ENCODE results near the gene KIAA1549.

Gene KIAA1549

DNA sequence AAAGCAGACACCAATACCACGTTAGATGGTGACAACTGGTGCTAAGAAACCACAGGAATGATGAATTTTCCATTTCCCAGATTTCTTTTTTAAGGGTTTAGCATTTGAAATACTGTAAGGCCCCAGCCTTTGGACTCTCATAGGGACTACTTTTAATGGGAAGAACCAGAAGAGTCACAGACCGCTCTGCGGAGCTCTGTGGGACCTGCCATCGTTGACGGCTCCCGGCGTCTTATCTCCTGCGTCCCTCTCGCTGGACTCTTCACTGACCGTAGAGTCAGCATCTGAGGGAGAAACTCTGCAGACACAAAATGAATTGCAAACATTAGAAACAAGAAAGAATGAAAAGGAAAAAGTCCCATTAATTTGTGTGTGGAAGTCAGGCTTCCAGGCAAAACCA lies 101.8 kb downstream of the KIAA1549 start:
- DNase-seq, result no peak

- DNase-seq, result no peak
Observed at GRCh38 chr7:138878856-138879255, 102.3 kb downstream of the KIAA1549 start.

DNA sequence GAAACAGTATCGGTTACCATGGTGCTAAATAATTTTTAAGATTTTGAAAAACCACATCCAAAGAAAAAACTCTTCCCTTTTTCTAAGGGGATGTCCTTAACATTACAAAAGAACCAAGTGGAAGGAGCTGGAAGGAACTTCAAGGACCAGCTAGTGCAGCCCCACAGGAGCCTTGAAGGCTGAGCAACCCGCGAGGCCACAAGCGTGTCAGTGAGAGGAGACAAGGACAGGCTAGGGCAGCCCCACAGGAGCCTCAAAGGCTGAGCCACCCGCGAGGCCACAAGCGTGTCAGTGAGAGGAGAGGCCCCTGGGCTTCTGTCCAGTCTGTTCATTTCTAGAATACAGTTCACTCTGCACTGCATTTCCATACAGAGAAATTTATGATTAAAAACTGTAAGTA lies 103.1 kb downstream of the KIAA1549 start:
- no peak for DNase-seq

GRCh38 chr7:138876326-138876725 lies 104.9 kb downstream of the KIAA1549 start:
- DNase-seq, result no peak

- no peak for DNase-seq
Observed at GRCh38 chr7:138875794-138876193, 105.4 kb downstream of the KIAA1549 start.

DNA sequence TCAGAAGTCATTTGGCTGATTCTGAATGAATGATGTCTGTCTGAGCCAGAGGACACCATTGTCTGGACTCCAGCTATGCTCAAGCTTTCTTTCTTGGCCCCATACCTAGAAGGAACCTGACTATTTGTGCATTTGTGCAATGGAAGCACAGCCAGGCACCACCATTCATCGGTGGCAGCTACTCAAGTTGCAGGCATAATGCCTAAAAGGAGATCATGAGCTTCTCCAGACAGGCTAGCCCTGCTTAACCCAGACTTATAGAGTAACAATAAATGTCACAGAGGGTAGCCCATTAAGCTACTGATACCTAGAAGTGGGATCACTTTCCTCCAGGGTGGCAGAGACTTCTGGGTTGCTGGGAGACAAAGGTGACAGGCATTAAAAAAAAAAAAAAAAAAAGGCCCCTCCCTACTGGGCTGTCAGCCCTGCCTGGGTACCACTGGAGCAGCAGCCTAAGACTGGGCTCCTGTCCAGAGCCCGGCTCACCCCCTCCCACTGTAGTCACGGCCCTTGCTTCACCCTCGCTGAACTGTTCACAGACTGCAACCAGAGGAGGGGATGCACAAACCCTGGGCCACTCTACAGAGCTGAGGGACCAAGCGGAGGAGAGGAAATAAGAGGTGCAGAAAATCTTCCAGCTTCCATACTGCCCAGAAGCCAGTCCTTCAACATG lies 107.8 kb downstream of the KIAA1549 start:
- no peak for DNase-seq

GRCh38 chr7:138872576-138872975 lies 108.6 kb downstream of the KIAA1549 start:
- DNase-seq, result no peak

DNA sequence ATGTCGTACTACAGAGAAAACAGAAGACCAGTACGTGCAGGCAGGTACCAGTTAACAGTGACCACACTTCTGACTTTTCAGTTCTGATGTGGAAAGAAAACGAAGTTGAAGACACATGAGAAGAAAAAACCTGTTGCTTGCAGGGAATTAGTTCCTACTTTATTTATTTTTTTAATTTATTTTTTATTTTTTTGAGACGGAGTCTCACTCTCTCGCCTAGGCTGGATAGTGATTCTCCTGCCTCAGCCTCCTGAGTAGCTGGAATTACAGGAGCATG lies 109.4 kb downstream of the KIAA1549 start:
- no peak for DNase-seq

DNA sequence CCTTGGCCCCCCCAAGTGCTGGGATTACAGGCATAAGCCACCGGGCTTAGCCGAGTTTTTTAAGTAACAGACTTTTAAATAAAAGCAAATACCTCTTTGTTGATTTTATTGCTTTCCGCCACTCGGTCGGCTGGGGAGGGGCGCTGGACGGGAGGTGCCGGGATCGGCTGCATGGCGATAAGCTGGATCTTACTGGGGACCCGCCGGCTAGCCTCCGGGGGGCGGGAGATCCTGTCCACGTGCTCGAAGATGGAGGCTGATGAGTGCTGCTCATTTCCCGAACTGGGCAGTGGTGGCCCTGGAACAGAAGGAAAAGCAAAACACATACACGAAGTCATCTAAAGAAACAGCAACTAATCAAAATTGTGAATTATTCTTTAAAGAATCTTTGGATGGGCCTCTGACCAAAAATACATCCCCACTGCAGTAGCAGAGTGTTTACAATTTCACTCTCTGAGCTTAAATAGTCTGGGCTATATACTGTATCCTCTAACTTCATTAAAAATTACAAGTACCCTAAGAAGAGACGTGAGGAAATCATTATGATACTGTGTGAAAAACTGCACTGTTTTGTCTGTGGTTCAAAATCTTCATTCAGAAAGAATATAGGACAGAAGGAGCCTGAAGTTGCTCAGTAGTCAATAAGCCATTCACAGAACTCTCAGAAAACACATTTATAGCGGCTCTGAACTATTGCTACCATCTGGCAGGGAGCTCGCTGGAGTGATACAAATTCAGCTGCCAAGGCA lies 110.0 kb downstream of the KIAA1549 start:
- DNase-seq, result no peak

DNA sequence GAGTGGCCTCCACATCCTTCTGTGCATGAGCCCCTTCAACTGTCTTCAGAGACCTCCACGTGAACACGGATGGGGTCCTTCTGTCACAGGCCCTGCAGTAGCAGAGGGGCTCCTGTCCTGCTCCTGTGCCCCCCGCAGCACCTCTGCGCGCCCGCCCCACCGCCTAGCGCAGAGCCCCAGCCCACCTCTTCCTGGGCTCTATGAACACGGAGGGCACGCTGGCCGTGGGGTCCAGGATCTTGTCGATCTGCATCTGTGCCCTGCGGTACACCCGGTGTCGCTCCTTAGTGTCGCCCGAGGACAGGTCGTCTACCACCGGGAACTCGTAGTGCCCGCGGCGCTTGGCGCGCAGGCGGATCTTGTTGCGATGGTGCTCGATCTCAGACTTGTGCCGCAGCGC lies 111.8 kb downstream of the KIAA1549 start:
- no peak for DNase-seq

- DNase-seq, result no peak
Observed at GRCh38 chr7:138868711-138869110, 112.5 kb downstream of the KIAA1549 start.

DNA sequence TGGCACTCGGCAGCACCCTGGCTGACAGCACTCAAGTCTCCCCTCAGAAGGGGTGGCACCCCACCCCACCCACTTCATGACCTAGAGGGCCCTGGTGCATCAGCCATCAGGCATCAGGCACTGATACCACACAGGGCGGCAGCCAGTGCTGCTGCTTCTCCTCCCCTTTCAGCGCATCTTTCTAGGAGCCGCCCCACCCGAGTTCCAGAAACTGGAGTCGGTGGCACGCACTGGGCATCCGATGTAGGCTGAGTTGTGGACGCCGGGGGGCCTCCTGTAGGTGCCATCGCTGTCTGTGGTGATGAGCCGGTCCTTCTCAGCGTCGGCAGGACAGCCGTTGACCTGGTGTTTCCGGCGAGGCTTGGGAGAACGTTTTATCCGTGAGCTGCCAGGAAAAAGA lies 113.4 kb downstream of the KIAA1549 start:
- DNase-seq, result no peak

- no peak for DNase-seq
Observed at GRCh38 chr7:138866353-138866752, 114.8 kb downstream of the KIAA1549 start.

DNA sequence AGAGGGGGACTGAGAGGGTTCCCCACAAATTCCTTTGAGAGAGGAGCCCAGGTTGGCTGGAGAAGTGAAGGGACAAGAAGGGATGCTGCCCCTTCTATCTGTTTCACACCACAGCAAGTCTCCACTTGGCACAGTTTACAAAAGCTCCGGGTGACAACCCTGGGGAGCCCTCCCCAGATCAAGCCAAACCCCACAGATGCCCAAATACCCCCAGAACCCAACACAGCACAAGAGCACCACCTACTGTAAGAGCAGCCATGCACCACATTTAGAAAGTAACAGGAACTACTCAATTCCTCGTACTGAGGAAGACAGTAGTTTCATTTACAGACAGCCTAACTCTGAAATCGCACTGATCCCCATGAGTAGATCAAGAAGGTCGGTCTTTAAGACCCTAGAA lies 115.3 kb downstream of the KIAA1549 start:
- DNase-seq, result no peak

DNA sequence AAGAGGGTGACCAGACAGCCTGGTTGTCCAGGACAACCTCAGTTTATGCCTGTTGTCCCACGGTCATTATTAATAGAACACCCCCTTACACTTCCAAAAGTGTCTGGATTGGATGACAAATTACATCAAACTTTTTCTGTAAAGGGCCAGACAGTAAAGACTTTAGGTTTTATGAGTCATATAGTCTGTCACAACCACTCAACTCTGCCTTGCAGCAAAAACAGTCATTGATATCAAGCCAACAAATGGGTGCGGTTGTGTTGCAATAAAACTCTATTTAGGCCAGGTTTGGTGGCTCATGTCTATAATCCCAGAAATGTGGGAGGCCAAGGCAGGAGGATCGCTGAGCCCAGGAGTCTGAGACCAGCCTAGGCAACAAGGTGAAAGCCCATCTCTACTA lies 116.5 kb downstream of the KIAA1549 start:
- DNase-seq, result no peak

GRCh38 chr7:138863931-138864330 lies 117.3 kb downstream of the KIAA1549 start:
- DNase-seq, result no peak

GRCh38 chr7:138861051-138861450 lies 120.1 kb downstream of the KIAA1549 start:
- DNase-seq, result no peak

DNA sequence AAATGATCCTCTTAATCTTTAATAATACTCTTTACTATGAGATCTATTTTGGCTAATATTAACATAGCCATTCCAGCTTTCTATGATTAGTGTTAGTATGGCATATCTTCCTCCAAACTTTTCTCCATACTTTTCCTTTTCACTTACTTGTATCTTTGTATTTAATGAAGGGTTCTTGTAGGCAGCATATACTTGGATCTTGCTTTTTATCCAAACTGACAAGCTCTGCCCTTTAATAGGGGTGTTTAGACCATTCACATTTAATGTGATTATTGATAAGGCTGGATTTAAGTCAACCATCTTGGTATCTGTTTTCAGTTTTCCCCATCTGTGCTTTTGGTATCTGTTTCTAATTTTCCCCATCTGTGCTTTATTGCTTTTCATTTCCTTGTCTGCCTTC lies 123.5 kb downstream of the KIAA1549 start:
- DNase-seq, result no peak

DNA sequence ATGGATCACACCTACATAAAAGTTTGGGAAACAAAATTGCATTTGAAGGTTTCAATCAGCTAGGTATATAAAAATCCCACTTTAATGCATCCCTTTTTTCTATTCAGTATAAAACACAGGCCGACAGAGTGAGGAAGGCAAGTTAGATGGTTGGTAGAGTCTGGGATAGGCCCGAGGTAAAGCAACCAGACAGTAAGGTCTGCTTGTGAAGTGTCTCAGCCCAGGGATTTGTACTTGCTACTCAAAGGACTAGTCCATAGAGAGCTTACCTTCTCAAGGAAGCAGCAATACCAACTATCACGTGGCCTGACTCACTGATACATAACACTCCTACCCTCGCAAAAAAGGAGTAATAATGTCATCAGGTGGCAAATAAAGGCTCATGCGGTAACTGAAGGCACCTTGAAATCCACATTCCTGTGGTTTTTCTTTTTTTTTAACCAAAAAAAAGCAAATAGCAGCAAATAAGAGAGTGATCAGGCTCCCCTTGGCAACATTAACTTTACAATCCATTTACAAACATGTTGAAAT lies 127.0 kb downstream of the KIAA1549 start:
- no peak for DNase-seq

- DNase-seq, result no peak
Observed at GRCh38 chr7:138853448-138853847, 127.7 kb downstream of the KIAA1549 start.

- DNase-seq, result no peak
Observed at GRCh38 chr7:138852469-138852868, 128.7 kb downstream of the KIAA1549 start.

- no peak for DNase-seq
Observed at GRCh38 chr7:138849701-138850100, 131.5 kb downstream of the KIAA1549 start.

- no peak for DNase-seq
Observed at GRCh38 chr7:138848056-138848980, 132.9 kb downstream of the KIAA1549 start.

GRCh38 chr7:138845711-138846110 lies 135.5 kb downstream of the KIAA1549 start:
- DNase-seq, result no peak
